HG02759 (cell line): ENCODE results near the gene PSTPIP1.

Experiments
- ATAC-seq: cut with Tn5 transposase; IDR thresholded peaks from one replicate; pipeline ENCODE4 v1.9.1; 2021; ENCODE audit warnings: mild to moderate bottlenecking, moderate library complexity; ENCODE audit not compliant: unreplicated experiment

The PSTPIP1 gene

DNA sequence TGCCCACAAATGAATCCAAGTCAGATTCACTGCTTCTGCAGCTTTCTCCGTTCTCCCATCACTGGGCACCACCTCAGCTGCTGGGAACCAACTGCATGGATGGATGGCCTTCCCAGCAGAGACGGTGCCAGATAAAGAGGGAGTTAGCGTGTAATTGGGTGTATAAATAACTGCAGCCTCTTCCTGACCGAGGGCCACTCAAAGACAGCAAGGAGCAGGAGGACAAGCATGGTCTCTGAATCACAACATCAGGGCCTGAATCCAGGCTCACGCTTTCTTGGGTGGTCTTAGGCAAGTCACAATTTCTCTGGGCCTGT, 44.2 kb downstream of the PSTPIP1 start:
- ATAC-seq = no peak

DNA sequence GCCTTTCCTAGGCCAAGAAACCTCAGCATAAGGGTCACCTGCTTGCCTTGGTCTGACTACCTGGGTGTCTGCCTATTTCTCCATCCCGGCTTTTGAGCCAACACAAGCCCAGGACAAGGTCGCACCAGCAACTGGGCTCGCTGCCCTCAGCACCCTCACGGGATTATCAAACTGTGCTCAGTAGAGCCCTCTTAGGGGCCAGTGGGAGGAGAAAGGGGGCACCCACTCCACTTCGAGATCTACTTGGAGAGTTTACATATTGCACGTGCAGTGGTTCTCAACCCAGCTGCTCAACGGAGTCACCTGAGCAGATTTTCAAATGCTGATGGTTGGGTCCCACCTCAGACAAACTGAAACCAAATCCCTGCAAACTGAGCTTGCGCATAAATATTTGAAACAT, 44.9 kb downstream of the PSTPIP1 start:
- no peak for ATAC-seq

DNA sequence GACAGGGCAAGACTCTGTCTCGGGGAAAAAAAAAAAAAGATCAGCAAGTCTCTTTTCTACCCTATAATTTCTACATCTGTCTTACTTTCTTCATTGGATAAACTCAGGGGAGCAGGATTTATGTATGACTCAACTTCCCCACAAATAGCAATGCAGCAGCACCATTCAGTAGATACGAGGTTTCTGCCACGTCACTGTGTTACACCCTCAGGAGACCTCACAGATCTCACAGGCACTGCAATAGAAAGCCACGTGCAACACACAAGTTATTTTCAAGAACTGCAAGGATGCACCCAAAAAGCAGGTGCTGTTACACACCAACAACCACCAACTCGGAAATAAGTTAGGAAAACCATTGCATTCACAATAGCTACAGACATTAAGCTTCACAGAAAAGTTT, 45.7 kb downstream of the PSTPIP1 start:
- ATAC-seq = no peak

DNA sequence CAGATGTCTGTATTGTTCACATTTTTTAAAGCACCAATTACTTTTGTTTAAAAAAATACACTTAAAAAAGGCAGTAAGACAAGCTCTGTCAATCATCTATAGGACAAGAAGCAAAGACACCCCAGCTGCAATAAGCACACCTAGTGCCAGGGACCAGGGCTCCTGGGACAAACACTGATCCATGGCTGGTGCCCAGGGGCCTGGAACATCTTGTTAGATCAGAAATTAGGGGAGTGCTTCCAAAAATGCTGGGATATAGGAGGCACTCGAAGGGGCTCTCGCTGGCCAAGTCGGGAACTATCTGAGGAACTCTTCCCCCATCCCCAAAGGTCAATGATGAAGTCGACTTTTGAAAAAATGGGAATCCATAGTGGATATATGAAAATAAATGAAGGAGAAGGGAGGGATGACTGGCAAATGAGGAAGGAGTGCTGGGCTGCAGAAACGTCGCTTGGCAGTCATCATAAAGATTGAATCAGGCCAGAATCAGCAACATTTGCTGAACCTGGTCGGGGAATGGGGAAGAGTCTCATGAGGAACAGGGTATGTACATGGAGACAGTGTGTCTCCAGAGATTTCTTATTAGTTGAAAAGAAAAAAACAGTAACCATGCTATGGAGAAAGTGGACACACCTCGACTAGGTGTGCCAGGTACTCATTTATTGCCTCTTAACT, 47.5 kb downstream of the PSTPIP1 start:
- no peak for ATAC-seq

DNA sequence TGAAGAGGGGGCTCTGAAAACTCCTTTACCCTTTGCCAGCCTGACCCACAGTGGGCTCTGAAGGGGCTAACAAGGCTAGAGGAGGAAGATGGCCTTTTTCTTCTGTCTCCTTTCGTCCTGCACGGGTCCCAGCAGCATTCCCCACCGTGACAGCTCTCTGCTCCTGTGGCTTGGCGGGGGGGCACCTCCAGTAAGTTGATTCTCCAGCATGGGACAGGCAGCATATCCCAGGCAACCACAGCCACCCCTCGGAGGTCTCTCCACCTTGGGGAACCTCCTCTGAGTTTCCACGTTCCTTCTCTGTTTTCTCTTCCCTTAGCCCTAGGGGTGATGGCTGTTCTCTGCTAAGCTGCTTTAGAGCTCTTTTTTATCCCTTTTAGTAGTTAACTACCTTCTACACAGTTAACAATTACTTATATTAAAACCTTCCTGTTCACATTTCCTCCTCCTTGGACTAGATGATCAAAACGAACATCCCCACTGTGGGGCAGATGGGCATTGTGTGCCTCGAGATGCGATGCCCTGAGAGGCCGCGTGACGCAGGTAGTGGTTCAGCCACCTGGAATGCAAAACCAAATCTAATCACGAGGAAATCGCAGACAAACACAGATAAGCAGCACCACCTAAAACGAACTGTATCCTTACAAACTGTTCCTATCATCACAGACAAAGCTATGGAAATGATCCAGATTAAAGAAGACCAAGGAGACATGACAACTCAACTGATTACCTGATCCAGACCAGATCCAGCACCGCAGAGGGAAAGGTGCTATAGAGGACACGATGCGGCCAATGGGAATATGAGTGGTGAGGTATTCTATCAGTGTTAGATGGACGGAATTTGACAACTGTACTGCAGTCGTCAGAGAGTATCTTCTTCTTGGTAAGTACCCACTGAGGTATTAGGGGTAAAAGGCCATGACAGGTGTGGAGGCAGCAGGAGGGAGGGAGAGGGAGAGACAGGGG, 48.3 kb downstream of the PSTPIP1 start:
- no peak for ATAC-seq

DNA sequence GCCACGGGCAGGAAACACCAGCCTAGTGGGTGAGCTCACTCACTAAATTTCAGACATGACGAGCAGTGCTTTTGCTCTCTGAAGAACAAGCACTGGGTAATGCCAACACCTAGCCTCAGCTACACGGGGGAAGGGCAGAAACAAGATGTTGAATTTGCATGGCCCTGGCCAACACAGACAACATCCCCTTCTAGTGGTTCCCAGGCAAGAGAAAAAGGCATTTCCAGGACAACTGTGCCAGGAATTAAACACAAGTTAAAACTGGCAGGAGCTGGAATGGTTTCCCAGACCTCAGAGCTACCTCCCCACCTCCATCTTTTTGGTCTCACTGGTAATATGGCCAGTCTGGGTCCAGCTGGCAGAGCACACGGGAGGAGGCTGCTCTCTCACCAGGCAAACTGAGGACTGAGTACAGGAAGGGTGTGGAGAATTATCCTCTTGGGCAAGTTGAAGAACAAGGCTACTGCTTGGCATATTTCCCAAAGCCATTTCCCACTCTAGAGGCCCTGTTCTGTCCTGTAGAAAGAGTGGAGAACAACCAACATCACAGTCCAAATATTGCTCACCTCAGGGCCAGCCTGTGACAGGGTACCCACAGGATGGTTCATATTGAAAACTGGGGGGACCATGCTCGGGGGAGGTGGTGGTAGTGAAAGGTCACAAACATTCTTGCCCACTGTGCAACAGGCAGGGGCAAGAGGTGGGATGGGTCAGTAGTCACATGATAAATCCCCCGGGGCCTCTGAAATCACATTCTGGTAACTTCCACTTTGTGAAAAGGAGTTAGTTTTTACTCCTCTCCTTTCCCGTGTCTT, 49.5 kb downstream of the PSTPIP1 start:
- no peak for ATAC-seq

DNA sequence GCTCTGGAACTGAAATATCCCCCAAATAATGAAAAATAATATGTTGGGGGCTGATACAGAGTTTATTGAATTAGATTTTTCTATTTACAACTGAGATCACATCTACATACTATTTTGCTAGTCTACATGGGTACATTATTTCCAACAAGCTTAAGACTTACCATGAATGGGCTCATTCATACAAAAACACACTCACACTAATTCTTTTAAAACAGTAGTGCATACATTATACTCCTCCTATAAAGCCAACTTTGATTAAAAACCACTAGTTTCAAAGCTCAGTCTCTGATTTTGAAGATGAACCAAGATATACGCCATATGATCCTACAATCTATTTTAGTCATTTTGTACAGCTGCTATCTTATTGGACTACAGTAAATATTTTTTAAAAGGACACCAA, 51.1 kb downstream of the PSTPIP1 start:
- ATAC-seq = no peak

DNA sequence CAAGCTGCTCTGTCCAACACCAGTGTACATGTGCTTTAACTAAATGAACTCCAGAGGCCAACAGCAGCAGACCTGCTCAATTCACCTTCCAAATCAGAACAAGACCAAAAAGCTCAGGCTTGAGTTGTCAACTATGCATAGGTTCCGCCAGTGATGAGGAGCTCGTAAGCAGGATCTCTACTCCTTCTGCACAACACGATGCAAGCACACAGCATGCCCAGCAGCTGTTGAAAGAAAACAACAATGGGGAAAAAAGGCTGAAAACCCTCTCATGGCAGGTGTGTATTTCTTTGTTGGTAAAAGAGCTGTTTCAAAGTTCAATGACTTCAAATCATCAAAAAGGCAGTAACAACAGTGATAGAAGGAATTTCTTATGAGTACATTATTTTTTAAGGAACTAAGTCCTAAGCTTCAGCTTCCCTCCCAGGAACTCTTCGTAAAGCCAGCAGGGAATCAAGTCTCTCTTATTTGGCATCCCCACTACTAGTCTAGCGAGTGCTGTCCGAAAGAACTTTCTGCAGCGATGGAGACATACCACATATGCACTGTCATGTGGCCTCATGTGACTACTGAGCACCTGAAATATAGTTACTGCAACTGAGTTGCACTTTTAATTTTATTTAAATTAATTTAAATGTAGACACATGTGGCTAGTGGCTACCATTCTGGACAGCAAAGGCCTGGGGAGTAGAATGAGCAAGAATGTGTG, 51.9 kb downstream of the PSTPIP1 start:
- ATAC-seq = no peak

DNA sequence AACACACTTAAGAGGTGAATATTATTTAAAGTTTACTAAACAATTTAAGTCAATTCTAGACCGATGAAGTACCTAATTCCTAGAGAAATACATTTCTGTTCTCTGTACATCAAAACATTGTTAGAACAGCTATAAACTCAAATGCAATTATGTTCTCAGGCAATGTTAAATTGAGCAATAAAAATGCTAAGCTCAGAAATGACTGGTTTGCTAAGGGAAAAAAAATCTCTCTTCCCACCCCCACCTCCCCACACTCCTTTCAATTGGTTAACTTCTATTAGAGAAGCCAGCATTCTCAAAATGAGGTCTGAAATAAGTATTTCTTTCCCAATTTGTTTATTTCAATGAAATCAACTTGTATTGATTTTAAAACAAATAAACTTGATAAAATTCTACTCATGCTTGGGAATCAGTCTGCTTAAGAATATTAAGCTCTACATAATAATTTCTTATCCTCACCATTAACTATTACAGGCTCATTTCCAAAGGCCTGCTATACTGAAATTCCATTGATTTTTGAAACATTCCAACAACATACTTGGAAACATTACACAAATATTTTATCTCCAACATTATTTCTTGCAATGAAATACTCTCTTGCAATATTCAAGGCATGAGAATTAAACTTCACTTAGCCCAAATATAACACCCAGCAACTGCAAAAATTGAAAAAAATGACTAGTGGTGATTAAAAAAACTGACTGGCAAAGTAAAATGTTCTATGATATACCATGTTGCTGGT, 53.4 kb downstream of the PSTPIP1 start:
- no peak for ATAC-seq

DNA sequence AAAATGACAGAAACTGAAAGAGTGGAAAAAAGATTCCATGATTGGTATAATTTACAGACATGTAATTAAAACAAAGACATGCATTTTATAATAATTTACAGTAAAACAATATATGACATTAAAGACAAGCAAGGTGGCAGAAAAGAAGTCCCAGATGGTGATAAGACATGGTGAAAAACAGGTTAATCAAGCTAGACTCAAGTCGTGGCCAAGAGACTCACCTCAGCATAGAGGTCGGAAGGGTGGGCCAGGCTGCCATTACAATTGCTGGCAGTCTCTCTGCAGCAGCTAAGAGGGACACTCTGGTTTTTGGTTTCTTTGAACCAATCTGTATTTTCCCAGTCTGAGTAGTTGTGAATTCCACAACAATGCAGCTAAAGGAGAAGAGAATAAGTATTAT, 57.6 kb downstream of the PSTPIP1 start:
- no peak for ATAC-seq

DNA sequence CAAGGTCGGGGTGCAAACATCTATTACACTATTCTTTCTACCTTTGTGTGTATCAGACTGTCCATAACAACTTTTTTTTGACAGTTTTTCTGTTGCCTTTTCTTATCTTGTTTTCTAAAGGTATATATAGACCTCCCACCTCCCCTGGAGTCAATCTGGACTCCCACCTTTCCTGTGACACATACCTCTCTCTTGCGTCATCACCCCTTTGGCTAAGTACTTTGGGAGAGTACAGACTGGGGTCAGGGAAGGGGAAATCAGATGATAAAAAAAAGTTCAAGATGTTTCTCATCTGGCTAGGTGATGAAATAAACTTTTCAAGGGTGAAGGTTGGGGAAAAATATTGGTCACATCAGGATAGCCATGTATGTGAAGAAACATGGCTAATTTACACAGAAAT, 58.8 kb downstream of the PSTPIP1 start:
- no peak for ATAC-seq

DNA sequence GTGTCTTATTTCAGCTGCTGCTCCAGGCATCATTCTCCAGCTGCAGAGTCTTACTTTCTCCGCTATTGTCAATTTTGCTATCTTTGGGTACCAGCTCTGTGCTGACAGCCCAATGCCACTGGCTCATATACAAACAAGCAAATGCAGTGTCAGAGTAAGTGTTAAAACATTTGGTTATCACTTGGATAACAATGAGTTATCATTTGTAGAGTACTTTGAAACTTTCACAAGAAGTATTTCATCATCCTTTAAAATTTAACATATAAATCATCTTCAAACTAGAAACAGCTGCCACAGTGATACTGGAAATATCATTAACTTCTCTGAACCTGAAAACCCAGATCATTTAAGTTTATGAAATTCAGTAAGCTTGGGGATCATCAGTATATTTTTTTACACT, 62.1 kb downstream of the PSTPIP1 start:
- no peak for ATAC-seq

DNA sequence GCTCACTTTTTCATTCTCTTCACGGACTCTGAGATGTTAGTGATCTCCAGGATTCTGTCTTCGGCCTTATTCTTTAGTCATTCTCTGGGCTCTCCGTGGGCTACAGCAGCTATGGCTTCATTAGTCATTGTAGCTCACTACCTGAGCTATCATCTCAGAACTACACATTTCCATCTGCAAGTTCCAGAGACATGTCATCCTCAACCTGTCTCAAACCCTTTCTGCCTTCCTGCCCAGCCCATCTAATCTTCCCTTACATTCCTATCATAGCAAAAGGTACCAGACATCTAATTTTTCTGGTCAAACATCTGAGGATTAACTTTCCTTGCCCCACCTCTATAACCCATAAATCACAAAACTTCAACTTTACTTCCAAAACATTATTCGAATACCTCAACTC, 62.8 kb downstream of the PSTPIP1 start:
- no peak for ATAC-seq

DNA sequence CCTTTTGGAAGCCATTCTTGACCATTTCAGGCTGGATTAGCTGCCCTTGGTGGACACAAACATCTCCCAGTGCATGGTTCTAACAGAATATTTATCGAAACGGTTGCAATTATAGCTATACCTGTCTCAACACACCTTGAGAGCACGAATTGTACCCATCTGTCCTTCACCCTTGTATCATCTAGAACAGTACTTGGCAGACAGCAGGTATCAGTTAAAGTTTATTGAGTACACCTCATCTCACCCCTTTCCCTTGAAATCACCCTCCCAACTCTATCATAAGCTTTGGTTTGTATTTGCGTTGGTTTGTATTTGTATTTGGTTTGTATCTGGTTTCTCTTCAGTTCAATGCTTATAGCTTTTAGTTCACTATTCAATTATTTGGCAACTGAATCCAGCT, 63.5 kb downstream of the PSTPIP1 start:
- ATAC-seq = no peak

DNA sequence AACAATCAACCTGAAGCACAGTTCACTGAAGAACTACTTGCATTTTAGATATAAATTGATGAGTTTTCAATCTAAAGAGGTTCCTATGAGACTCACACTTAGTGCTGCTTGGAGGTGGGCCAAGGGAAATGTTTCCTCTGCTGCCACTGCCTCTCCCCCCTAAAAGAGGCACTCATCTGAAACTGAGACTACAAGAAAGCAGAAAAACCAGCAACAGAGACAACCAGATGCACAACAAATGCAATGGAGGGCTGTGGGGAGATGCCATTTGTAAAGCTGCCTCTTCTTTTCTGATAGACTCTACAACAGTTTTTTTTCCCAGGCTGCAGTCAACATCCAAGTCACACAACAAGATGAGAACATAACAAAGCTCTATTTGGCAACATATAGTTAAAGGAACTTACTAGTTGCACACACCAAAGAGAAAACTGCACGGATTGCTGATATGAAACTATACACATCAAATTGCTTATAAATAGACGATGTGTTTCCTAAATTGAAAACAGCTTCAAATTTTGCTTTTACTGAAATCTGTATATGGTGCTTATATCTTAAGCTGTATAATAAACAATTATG, 64.9 kb downstream of the PSTPIP1 start:
- ATAC-seq = no peak

DNA sequence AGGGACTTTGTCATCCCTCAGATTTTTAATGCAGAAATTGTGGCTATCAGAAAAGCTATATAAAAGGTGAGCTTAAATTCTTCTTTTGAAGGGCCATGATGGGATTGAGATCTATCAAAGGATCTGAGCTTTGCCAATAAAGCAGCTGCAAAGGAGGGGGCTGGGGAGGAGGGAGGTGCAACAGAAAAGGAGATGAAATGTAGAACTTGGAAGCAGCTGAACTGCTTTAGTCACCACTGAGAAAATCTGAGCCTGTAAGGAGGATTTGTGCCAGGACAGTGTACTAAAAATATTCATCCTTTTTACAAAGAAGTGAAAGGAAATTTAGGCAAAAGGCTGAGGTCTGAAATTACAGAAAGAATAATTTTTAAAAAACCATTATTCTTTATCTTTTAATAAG, 65.6 kb downstream of the PSTPIP1 start:
- ATAC-seq = no peak

DNA sequence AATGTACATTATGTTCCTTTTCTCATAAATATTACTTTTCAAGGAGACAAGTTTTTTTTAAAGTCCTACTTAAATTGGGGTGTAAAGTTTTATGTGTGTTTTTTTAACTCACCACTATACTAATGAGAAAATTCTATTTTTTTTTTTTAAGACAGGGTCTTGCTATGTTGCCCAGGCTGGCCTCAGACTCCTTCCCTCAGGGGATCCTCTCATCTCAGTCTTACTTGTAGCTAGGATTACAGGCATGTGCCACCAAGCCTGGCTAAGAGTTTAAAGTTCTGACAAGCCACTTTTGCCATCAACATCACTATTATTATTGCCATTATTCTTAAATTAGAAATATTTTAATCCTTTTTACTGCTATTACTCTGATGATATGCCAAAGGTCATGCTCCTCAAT, 68.3 kb downstream of the PSTPIP1 start:
- ATAC-seq = no peak

DNA sequence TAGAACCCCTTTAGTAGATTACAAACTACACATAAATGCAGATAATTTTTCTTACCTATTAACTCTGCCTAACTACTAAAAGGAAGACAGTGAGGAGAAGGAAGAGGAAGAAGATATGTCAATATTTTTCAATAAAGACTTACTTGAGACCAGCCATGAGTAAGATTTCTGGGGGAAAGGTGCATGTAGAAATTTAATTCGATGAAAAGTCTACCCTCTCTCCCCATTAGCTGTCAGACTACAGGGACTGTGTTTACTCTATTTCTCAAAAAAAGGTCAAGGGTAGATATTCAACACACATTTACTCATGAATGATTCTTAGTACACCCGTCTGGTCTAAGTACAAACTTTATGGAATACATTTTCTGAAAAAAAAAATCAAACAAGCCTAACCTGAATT, 69.1 kb downstream of the PSTPIP1 start:
- ATAC-seq = no peak

DNA sequence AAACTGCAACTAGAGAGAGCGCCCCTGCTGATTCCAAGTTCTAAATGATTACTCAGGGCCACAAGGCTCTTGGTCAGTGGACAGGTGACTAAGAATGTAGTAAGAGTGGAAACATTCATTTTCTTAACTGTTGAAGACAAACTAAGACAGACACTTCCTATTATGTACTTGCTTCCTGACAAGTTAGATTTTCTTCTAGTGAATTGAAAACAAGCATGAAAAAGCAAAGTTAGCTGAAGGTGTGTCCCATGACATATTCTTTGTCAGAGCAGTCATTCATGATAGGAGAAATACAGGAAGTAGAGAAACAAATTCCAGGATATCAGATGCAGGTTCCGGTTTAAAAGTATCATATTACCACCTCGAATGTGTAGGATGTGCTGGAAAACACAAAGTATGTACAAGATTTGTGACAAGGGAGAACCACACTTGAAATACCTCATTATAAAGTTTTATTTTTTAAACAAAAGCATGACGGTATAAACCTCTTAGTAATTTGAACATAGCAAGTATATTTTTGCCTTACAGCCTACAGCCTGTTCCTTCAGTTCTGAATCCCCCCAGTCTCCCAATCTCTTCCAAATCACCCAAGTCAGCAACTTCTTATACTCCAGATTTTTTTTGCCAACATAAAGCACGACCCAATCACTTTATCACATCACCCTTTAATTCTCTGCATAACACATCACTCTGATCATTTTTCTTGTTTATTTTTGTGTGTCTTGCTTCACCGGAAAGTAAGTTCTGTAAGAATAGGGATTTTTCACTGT, 69.8 kb downstream of the PSTPIP1 start:
- ATAC-seq = no peak
